ENCODE results near the gene IFT20. TPM values are rescaled to one million over a fixed set of nuclear protein-coding genes. Genes with fewer than 3 reads are reported as not detected.

The IFT20 gene
- total and polyA plus RNA-seq, 10 of the 15 experiments (the other 5 are each of a cell fraction or from before 2014, with no cell fraction given): 9.4 to 38.2 (median 19.1) TPM

DNA sequence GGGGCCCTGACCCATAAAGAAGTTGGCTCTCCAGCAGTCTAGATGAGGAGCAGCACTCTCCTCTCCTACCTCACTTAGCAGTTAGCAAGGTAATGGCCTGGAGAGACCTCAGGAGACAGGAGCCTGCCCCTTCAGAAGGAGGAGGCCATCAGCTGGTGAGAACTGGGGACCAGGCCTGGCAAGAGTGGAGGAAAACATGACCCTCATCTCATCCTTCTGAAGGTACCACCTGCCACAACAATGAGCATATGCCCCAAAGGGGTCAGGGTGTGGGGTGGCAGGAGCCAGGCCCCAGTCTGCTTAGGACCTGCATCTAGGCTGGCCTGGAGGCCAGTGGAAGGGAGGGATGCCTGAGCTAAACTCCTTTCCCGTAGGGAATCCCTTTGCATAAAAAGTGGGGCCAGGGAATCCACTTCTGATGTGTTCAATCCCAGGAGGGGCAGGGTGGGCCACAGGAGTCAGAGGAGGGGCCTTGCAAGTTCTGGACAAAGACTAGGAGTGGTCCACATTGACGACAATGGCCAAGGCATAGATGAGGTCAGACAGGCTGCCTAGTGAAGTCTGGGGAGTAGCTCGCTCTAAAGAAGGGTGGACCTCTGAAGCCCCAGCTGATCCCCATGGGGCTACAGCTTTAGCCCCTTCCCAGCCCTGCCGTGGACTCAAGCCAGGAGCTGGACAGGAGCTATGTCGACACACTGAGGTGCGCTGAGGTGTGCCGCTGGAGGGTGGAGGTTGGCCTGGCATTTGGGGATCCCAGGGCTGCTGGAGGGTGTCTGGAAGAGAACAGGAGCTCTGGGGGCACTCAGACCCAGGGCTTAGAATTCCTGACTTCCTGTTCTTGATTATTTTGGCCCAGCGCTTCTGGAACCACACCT lies 28.7 kb upstream of the IFT20 start (continued):
- no peak for TF ChIP-seq CHD4 (IDR thresholded peaks at IDR 0.05)
- TF ChIP-seq MEF2B (IDR thresholded peaks at IDR 0.05; ENCODE audit: partially characterized antibody, poor library complexity, severe bottlenecking): no peak

DNA sequence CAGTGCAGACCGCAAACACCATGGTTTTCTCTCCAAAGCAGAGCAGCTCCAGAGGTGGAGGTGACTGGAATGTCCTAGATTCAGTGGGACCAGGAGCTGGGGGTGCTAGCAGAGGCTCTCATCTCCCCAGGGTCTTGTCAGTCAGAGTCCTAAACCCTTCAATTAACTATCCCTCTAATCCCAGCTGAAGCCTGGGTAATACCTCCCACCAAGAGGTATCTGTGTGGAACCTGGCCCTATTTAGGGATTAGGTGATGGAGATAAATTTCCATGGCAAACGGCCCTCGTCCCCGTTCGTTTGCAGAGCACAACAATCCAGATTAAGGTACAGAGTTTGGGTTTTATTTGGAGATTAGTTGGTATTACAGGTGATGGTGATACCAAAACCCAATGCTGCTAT lies 27.9 kb upstream of the IFT20 start:
- DNase-seq (ENCODE audit: low read depth, low spot score): no peak
- CTCF ChIA-PET: interaction anchor here (1.4 kb wide), 1 partner anchor 53 kb away, joined by 5 read pairs; no protein-coding TSS in a partner anchor
- Histone ChIP-seq H2AFZ (ENCODE audit: control insufficient read depth, low read depth, low read length) (no peak overlapping the region), H3K4me2 (ENCODE audit: control insufficient read depth, insufficient read depth) (no peak overlapping the region), H3K79me2 (ENCODE audit: control insufficient read depth, insufficient read depth, low read length) (peaks cover 4% of the 10 kb centered on the region), H3K9me3 (replicated peaks; ENCODE audit: control insufficient read depth, insufficient read depth, low read length) (no peaks in the 10 kb centered on the region), H3K36me3 (ENCODE audit: control insufficient read depth in 2 of 2, insufficient read depth in 2 of 2, low read length in 1 of 2) (peaks cover 2 to 9% of the 10 kb centered on the region in 2 experiments; a peak in 3 of 4 replicates), H3K27me3 (replicated peaks in 1 of 2; ENCODE audit: control insufficient read depth in 2 of 2, insufficient read depth in 2 of 2, low read length in 1 of 2) (no peaks in the 10 kb centered on the region), H3K4me3 (no peak overlapping the region), H3K27ac (ENCODE audit: control insufficient read depth, insufficient read depth) (no peak overlapping the region), H4K20me1 (ENCODE audit: control insufficient read depth, insufficient read depth) (no peaks in the 10 kb centered on the region), H3K4me1 (ENCODE audit: control insufficient read depth, insufficient read depth, low read length) (peaks cover 2% of the 10 kb centered on the region; the same call in 1 of the 2 replicates), H3K9ac (ENCODE audit: control insufficient read depth, insufficient read depth, low read length) (no peak overlapping the region)
- RAD21 ChIA-PET (ENCODE audit: unreplicated experiment): no interaction called here
- no peak for FAIRE-seq
- no TSS peak for BruUV-seq (replicated peaks)
- POLR2A ChIA-PET: no interaction called here
- 99% methylated on average over 5 of the region's 5 CpGs for WGBS (ENCODE audit: insufficient coverage, insufficient replicate concordance, low lambda C conversion rate, missing lambda C conversion rate)
- SMC1A ChIA-PET (ENCODE audit: uncharacterized antibody, unreplicated experiment): no interaction called here
- no peak for ATAC-seq
- in situ Hi-C loops (cut with MboI) (no loop called here), intact Hi-C loops (cut with micrococcal nuclease; ENCODE audit: unreplicated experiment) (no loop called here)
- TF ChIP-seq ZNF207 (IDR thresholded peaks at IDR 0.05; ENCODE audit: borderline replicate concordance) (no peak), MYB (IDR thresholded peaks at IDR 0.05; ENCODE audit: borderline replicate concordance, low read depth, low read length) (no peak)
